Right atrium auricular region (tissue), 2 donors: ENCODE data around the gene WDFY2. TPM values are rescaled to one million over a fixed set of nuclear protein-coding genes. Genes with fewer than 3 reads are reported as not detected.

Experiments used
- DNase-seq: peaks from one replicate; pipeline ENCODE4 v3.0.0-alpha.2; 2019; ENCODE audit warnings: low spot score
- H3K27ac ChIP-seq, 2 donors: fragments of 200-600 bp; sonication (generic); 1 replicate in 1 of 2; 2 replicates in 1 of 2; pipeline ENCODE4 v1.5.1; 2016 to 2019
- H3K27me3 ChIP-seq, 2 donors: fragments of 200-600 bp; sonication (generic); one replicate each; pipeline versions ENCODE4 v1.5.1 to v1.6.0; 2017 to 2019
- H3K36me3 ChIP-seq: fragments of 200-600 bp; sonication (generic); one replicate; pipeline ENCODE4 v1.5.1; 2016
- H3K4me1 ChIP-seq, 2 donors: fragments of 200-600 bp; sonication (generic); one replicate each; pipeline versions ENCODE4 v1.5.1 to v1.6.0; 2017 to 2019
- H3K4me3 ChIP-seq, 2 donors: fragments of 200-600 bp; sonication (generic); 1 replicate in 1 of 2; 2 replicates in 1 of 2; pipeline ENCODE4 v1.5.1; 2017 to 2019; ENCODE audit warnings: mild to moderate bottlenecking in 1 of 2, moderate library complexity in 1 of 2
- H3K9me3 ChIP-seq, 2 donors: fragments of 200-600 bp; sonication (generic); one replicate each; pipeline ENCODE4 v1.5.1; 2019
- total RNA-seq, 2 donors: library from RNA; depleted of rRNA; stranded (reverse); fragments of >200 nt; gene quantifications; one replicate each; pipeline ENCODE4 v1.1.0, GENCODE V29; 2016
- TF ChIP-seq, protein P1 (sequence below), 2 donors: fragments of 200-600 bp; sonication (generic); IDR thresholded peaks; one replicate each; pipeline ENCODE4 v1.5.1; 2019; ENCODE audit warnings: antibody characterized with exemption in 2 of 2

Gene WDFY2
- total RNA-seq, 2 donors from 2014 or later: 2.3 to 3.8 TPM

DNA sequence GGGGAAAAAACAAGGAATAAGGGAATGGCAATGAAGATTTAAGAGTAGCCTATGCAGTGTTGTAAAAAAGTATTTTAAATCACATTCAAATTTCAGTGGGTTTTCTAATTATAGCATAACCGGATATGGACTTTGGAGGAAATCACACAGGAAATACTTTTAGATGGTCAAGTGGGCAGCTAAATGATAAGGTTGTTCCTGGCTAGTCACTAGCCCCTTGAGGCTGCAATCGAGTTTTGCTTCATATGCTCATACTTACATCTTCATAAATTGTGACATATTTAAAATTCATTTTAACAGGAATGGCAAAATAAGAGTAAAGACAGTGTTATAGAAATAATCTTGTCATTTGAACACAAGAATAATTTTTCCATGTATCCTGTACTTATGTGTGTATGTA, 88.9 kb downstream of the WDFY2 start:
- DNase-seq: no peak
- Histone ChIP-seq H3K4me3 (no peak overlapping the region), H3K36me3 (no peaks in the 10 kb centered on the region), H3K27ac (no peak overlapping the region), H3K4me1 (peaks cover 0 to 16% of the 10 kb centered on the region in 2 donors), H3K9me3 (no peaks in the 10 kb centered on the region), H3K27me3 (no peaks in the 10 kb centered on the region)
- TF ChIP-seq, protein P1, sequence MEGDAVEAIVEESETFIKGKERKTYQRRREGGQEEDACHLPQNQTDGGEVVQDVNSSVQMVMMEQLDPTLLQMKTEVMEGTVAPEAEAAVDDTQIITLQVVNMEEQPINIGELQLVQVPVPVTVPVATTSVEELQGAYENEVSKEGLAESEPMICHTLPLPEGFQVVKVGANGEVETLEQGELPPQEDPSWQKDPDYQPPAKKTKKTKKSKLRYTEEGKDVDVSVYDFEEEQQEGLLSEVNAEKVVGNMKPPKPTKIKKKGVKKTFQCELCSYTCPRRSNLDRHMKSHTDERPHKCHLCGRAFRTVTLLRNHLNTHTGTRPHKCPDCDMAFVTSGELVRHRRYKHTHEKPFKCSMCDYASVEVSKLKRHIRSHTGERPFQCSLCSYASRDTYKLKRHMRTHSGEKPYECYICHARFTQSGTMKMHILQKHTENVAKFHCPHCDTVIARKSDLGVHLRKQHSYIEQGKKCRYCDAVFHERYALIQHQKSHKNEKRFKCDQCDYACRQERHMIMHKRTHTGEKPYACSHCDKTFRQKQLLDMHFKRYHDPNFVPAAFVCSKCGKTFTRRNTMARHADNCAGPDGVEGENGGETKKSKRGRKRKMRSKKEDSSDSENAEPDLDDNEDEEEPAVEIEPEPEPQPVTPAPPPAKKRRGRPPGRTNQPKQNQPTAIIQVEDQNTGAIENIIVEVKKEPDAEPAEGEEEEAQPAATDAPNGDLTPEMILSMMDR (IDR thresholded peaks at IDR 0.05): no peak

DNA sequence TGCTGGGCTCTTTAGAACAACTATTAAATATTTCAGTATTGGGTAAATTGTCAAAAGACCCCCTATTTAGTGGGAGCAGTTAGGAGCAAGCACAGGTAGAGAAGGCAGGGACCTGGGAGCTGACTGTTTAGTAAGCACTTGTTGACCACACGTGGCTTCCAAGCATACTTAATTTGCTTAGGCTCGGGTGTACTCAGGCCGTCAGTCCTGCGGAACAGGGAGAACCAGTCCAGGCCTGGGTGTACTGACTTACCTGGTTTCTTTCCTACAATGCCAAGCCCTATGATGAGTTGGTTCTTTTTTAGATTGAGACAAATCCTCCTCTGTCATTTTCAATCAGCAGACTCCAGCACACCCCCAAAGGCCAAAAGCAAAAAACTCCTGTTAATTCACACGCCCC, 90.0 kb downstream of the WDFY2 start:
- H3K9me3 ChIP-seq: no peaks in the 10 kb centered on the region
- H3K27me3 ChIP-seq: no peaks in the 10 kb centered on the region
- TF ChIP-seq, protein P1 (IDR thresholded peaks at IDR 0.05): no peak
- DNase-seq: no peak
- H3K4me1 ChIP-seq: peaks cover 0 to 16% of the 10 kb centered on the region in 2 donors
- no peak overlapping the region for H3K4me3 ChIP-seq
- H3K27ac ChIP-seq: no peak overlapping the region
- no peaks in the 10 kb centered on the region for H3K36me3 ChIP-seq

DNA sequence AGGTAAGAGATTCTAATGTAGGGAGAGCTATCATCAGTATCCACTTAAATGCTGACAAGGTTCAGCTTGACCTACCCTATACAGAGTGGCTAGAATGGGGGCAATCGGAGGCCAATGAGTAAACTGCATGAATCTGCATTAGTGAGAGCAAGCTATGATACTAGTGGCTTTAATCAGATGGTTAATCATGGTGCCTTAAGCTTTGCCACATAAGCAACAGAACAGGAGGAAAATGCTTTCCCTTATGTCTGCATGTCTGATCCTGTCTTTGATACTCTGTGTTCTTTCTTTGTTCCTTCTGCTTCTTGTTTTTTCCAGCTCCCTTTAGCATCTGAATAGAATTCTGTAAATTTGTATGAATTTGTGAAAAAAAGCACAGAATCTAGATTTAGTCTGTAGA, 91.1 kb downstream of the WDFY2 start:
- Histone ChIP-seq H3K27ac (no peak overlapping the region), H3K36me3 (no peaks in the 10 kb centered on the region), H3K4me3 (no peak overlapping the region), H3K27me3 (no peaks in the 10 kb centered on the region), H3K4me1 (peaks cover 0 to 12% of the 10 kb centered on the region in 2 donors), H3K9me3 (no peaks in the 10 kb centered on the region)
- TF ChIP-seq, protein P1 (IDR thresholded peaks at IDR 0.05): no peak
- DNase-seq: no peak

DNA sequence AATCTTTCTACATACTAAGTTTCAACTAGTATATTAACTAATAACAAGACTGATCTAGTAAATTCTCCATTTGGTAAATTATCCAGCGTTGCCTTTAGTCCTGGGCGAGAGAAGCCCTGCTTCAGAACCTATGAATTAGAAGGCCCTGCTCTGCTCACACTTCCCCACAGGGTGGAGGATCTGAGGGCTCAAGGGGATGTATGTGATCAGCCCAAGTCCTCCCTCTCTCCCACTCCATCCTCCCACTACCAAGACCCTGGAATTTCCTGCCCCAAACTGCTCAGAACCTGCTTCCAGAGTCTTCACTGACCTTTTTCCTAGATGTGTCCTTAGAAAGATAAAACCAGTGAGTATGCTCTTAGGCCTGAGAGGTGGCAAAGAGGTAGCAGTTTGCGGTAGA, 91.6 kb downstream of the WDFY2 start:
- no peak for DNase-seq
- Histone ChIP-seq H3K36me3 (no peaks in the 10 kb centered on the region), H3K27ac (no peak overlapping the region), H3K27me3 (no peaks in the 10 kb centered on the region), H3K4me1 (peaks cover 0 to 12% of the 10 kb centered on the region in 2 donors), H3K4me3 (no peak overlapping the region), H3K9me3 (no peaks in the 10 kb centered on the region)
- TF ChIP-seq, protein P1 (IDR thresholded peaks at IDR 0.05): no peak

DNA sequence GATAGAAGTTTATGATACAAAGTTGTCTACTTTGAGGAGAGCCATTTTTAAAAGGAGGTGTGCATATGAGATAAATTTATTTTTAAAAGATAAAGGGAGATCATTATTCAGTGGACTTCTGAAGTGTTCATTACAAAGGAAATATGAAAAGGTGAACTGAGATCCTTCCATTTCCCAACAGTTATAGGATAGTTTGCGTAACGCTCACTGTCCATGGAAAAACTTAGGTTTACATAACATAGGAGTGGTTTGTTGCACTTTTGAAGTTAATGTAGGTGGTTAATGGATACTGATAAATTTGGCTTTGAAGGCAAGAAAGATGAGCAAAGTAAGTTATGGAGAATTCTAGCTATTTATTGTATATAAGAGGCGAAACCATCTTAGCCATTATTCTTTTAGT, 92.5 kb downstream of the WDFY2 start:
- TF ChIP-seq, protein P1 (IDR thresholded peaks at IDR 0.05): no peak
- no peak for DNase-seq
- H3K27me3 ChIP-seq: no peaks in the 10 kb centered on the region

DNA sequence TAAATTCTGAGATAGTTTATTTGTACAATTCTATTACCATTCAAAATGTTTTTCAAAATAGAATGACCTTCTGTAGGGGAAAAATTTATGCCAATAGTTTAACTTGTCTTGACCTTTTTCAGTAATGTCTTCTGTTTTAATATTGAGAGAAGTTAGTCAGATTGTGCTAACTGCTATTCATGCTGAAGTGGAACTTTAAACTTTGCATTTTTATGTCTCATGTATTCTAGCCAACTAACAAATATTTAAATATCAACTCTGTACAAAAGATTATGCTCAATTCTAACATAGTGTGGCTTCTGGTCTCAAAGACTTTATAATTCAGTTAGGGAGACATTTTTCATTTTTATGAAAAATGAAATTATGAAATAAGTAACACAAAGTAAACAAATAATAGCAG, 94.2 kb downstream of the WDFY2 start:
- TF ChIP-seq, protein P1 (IDR thresholded peaks at IDR 0.05): no peak
- H3K9me3 ChIP-seq: no peaks in the 10 kb centered on the region
- no peaks in the 10 kb centered on the region for H3K27me3 ChIP-seq
- no peak overlapping the region for H3K27ac ChIP-seq
- no peak overlapping the region for H3K4me3 ChIP-seq
- peaks cover 0 to 4% of the 10 kb centered on the region in 2 donors for H3K4me1 ChIP-seq
- no peak for DNase-seq
- no peaks in the 10 kb centered on the region for H3K36me3 ChIP-seq

More for the DNA sequence above, 92.5 kb downstream of the WDFY2 start:
- no peak overlapping the region for H3K4me3 ChIP-seq
- H3K9me3 ChIP-seq: no peaks in the 10 kb centered on the region
- H3K27ac ChIP-seq: no peak overlapping the region
- H3K36me3 ChIP-seq: no peaks in the 10 kb centered on the region
- peaks cover 0 to 12% of the 10 kb centered on the region in 2 donors for H3K4me1 ChIP-seq
